HG02642 (cell line): ENCODE results near the gene MAT1A.
"Not testable (repeated sequence)": the region's sequence is repeated elsewhere in the genome, so short reads cannot be mapped to it uniquely, and the experiment has no call there.

ENCODE experiments used
- ATAC-seq: cut with Tn5 transposase; IDR thresholded peaks from one replicate; pipeline ENCODE4 v1.9.1; 2021; ENCODE audit warnings: mild to moderate bottlenecking; ENCODE audit not compliant: unreplicated experiment, poor library complexity

MAT1A gene

GRCh38 chr10:80236457-80236856 is 53.0 kb downstream of the MAT1A start:
- ATAC-seq = not testable (repeated sequence)

- peak; percentile 99 for ATAC-seq
Observed at GRCh38 chr10:80234331-80235235, 54.9 kb downstream of the MAT1A start.

- ATAC-seq = not testable (repeated sequence)
Observed at GRCh38 chr10:80233871-80234270, 55.6 kb downstream of the MAT1A start.

GRCh38 chr10:80226723-80227122 is 62.7 kb downstream of the MAT1A start:
- peak; percentile 45 for ATAC-seq

GRCh38 chr10:80223031-80223419 is 66.4 kb downstream of the MAT1A start:
- not testable (repeated sequence) for ATAC-seq
